D721Med (cell line): ENCODE results near the gene TESPA1.

Source experiments
- DNase-seq: peaks from one replicate; pipeline ENCODE4 v3.0.0; 2011; ENCODE audit warnings: low spot score; ENCODE audit not compliant: insufficient read length
- FAIRE-seq: peaks from 2 replicates; lab custom pipeline; 2011; peaks lifted over from hg19 to GRCh38; lab: Jason Lieb, UNC
- TF ChIP-seq, protein P1 (sequence below): IDR thresholded peaks from 2 replicates; pipeline ENCODE4 v1.5.1; 2012; ENCODE audit warnings: mild to moderate bottlenecking, control low read depth; ENCODE audit not compliant: insufficient read depth; ENCODE audit errors: missing control alignments

TESPA1 gene

GRCh38 chr12:54929998-54930397, 54.6 kb downstream of the TESPA1 start:
- FAIRE-seq (no peak), DNase-seq (no peak)
- TF ChIP-seq, protein P1, sequence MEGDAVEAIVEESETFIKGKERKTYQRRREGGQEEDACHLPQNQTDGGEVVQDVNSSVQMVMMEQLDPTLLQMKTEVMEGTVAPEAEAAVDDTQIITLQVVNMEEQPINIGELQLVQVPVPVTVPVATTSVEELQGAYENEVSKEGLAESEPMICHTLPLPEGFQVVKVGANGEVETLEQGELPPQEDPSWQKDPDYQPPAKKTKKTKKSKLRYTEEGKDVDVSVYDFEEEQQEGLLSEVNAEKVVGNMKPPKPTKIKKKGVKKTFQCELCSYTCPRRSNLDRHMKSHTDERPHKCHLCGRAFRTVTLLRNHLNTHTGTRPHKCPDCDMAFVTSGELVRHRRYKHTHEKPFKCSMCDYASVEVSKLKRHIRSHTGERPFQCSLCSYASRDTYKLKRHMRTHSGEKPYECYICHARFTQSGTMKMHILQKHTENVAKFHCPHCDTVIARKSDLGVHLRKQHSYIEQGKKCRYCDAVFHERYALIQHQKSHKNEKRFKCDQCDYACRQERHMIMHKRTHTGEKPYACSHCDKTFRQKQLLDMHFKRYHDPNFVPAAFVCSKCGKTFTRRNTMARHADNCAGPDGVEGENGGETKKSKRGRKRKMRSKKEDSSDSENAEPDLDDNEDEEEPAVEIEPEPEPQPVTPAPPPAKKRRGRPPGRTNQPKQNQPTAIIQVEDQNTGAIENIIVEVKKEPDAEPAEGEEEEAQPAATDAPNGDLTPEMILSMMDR, result no peak

- no peak for DNase-seq
- no peak for FAIRE-seq
- TF ChIP-seq, protein P1, result no peak
Measured at GRCh38 chr12:54926246-54926645, 58.3 kb downstream of the TESPA1 start.

- FAIRE-seq (no peak), DNase-seq (no peak)
- TF ChIP-seq, protein P1, result no peak
Measured at GRCh38 chr12:54924972-54925707, 59.4 kb downstream of the TESPA1 start.

DNA sequence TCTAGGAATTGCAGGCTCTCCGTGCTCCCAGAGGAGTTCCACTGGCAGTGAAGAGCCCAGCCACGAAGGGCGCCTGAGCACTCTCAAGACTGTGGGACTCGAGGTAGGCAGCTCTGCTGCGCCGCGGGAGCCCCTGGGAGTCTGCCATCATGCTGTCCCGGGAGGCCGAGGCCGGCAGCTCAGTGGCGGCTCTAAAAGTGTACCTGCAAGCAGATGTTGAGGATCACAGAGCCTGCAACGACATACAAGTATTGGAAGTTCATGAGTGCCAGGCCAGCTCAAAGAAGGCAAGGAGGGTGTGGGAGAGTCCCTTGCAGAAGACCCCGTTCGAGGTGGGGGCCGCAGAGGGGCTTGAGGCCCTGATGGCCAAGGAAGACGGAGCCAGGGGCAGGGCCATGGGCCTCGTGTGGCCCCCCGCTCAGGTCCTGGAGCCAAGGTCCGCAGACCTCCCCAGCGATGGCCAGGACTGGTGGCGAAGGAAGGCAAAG, 67.5 kb downstream of the TESPA1 start:
- DNase-seq (no peak), FAIRE-seq (no peak)
- TF ChIP-seq, protein P1, result no peak
